AG09309 (cell line): ENCODE measurements around the gene ITPKA.
A peak's percentile ranks its signal among the peaks of the same experiment; 100 is the strongest.

ENCODE experiments used
- DNase-seq: peaks from one replicate; pipeline ENCODE4 v3.0.0-alpha.2; 2010; ENCODE audit warnings: low read depth
- H3K4me3 ChIP-seq: 2 replicates; pipeline ENCODE4 v1.5.1; 2011; ENCODE audit warnings: mild to moderate bottlenecking, low read depth, low read length, moderate library complexity; ENCODE audit not compliant: control insufficient read depth
- CTCF ChIP-seq: IDR thresholded peaks from 2 replicates; pipeline ENCODE4 v1.5.1; 2011; ENCODE audit warnings: mild to moderate bottlenecking, low read depth, low read length, inconsistent platforms; ENCODE audit not compliant: insufficient read depth, control insufficient read depth; ENCODE audit errors: missing control alignments

ITPKA gene

GRCh38 chr15:41473418-41473817, 20.3 kb upstream of the ITPKA start:
- no peak overlapping the region for H3K4me3 ChIP-seq
- no peak for DNase-seq
- no peak for TF ChIP-seq CTCF

GRCh38 chr15:41474436-41474835, 19.2 kb upstream of the ITPKA start:
- H3K4me3 ChIP-seq, result no peak overlapping the region
- TF ChIP-seq CTCF, result no peak
- DNase-seq, result no peak

GRCh38 chr15:41474941-41475340, 18.7 kb upstream of the ITPKA start:
- no peak overlapping the region for H3K4me3 ChIP-seq
- no peak for DNase-seq
- TF ChIP-seq CTCF, result no peak

- DNase-seq, result peak; percentile 32
- TF ChIP-seq CTCF, result no peak
- H3K4me3 ChIP-seq, result no peak overlapping the region
Measured at GRCh38 chr15:41476416-41477048, 17.1 kb upstream of the ITPKA start.

GRCh38 chr15:41480396-41481140, 13.1 kb upstream of the ITPKA start:
- H3K4me3 ChIP-seq, result no peak overlapping the region
- no peak for TF ChIP-seq CTCF
- no peak for DNase-seq

- H3K4me3 ChIP-seq, result no peak overlapping the region
- no peak for TF ChIP-seq CTCF
Measured at GRCh38 chr15:41482110-41482877, 11.4 kb upstream of the ITPKA start.

More at GRCh38 chr15:41482110-41482877, 11.4 kb upstream of the ITPKA start:
- DNase-seq, result no peak
